HG03520 (cell line): ENCODE data around the gene PLEKHG4B.
"Not testable (repeated sequence)": the region's sequence is repeated elsewhere in the genome, so short reads cannot be mapped to it uniquely, and the experiment has no call there.

ENCODE experiments used
- ATAC-seq: cut with Tn5 transposase; IDR thresholded peaks from one replicate; pipeline ENCODE4 v1.9.1; 2021; ENCODE audit warnings: mild to moderate bottlenecking, moderate library complexity; ENCODE audit not compliant: unreplicated experiment

PLEKHG4B gene

DNA sequence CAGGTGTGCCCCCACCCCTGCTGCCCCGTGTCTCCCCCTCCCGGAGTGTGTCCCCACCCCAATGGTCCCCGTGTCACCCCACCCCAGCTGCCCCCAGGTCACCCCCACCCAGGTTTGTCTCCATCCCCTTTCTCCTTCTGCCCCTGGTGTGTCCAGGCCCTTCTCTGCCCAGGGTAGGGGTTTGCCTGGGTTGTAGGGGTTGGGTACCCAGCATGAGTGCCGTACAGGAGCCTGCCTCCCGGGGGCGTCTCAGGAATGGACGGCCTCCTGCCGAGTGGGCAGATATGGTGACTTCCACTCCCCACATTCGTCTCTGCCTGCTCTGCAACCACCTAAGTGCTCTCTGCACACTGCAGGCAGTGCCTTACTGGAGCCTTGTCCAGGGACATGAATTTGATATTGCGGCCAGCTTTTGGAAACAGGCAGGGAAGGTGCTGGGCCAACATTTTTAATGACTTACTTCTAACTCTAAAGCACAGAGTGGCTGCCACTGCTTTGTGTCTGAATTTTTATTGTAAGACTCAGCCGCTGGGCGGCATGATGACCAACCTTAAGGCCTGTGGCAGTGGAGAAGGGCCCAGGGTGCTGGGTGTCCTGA lies 106.0 kb downstream of the PLEKHG4B start:
- ATAC-seq = no peak

DNA sequence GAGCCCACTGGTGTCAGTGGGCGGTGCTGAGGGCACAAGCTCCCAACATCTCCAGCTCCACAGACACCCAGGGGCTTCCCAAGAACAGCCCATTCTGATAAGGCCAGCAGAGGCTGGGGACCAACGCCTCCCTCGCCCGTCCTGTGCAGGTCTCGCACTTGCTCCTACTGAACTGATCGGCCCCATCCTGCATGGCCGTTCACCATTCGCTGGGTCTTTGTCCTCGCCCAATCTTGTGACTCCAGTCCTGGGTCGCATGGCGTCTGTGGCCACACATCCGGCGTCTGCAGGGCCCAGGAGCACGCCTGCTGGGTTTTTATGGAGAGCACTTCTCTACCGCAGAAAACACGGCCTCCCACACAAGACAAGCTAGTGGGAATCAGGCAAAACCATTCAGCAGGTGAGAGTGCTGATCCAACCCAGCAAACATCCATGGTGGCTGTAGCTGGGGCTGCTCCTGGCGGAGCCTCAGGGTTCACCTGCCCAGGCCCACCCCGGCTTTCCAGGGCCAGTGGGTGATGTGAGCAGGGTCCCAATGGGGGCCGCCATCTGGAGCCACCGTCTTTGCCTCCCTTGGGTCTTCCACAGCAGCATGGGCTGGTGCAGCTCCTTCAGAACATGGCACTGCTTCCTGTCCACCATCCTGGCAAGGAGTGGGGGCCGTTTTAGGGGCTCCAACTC lies 106.7 kb downstream of the PLEKHG4B start:
- ATAC-seq = no peak

- ATAC-seq = no peak
Observed at GRCh38 chr5:199197-199949, 107.4 kb downstream of the PLEKHG4B start.

GRCh38 chr5:199950-200645 lies 108.1 kb downstream of the PLEKHG4B start:
- ATAC-seq = no peak

DNA sequence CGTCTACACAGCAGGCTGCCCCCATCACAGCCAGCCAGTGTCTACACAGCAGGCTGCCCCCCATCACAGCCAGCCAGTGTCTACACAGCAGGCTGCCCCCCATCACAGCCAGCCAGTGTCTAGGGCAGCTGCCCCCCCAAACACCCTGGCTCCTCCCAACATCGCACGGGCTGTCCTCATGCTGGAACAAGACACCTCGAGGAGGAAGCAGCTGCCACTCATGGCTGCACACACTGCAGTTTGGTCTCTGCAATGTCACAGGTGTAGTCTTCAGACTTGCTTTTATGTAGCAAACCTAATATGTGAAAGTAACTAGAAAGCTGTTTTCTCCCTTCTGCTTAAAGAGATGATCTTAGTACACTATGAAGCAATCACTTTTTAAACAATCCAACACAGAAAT lies 109.0 kb downstream of the PLEKHG4B start:
- no peak for ATAC-seq

- no peak for ATAC-seq
Observed at GRCh38 chr5:201672-202071, 109.7 kb downstream of the PLEKHG4B start.

GRCh38 chr5:203246-203930 lies 111.4 kb downstream of the PLEKHG4B start:
- ATAC-seq = no peak

GRCh38 chr5:204001-204400 lies 112.0 kb downstream of the PLEKHG4B start:
- ATAC-seq = no peak

DNA sequence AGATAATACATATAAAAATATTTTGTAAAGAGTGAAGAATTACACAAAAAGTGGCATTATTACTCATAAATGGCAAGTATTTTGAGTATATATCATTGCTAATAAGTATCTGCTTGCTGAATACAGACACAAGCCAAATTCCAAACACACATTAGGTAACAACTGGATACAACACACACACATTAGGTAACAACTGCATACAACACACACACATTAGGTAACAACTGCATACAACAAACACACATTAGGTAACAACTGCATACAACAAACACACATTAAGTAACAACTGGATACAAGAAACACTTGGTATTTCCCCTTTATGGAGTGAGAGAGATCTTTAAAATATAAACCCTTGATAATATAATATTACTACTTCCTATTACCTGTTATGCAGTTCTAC lies 112.5 kb downstream of the PLEKHG4B start:
- no peak for ATAC-seq

- no peak for ATAC-seq
Observed at GRCh38 chr5:204966-205670, 113.2 kb downstream of the PLEKHG4B start.

GRCh38 chr5:206406-206805 lies 114.4 kb downstream of the PLEKHG4B start:
- no peak for ATAC-seq

DNA sequence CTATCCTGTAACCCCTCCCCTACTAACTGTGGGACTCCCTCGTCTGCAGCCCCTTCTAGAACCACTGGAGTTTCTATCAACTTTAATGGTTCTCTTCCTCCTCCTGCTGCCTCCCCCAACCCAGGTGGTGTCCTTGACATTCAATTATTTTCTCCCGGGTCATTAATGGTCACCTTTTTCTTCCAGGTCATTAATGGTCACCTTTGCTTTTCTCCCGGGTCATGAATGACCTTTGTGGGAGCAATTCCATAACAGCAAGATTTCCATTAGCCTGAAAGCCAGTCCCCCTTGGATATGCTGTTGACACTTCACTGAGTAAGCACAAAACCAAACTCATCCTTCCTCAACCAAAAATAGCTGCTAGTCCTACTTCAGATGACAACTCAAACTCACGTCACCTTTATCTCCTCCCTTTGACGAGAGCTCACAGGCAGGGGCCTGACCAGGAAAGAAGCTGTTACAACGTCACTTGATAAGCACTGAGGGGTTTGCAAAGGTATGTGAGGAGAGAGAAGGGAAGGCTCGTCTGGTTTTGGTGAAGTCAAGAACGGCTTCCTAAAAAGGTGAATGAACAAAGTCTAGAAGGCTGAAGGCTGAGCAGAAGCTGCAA lies 115.1 kb downstream of the PLEKHG4B start:
- ATAC-seq = no peak

- no peak for ATAC-seq
Observed at GRCh38 chr5:207599-207998, 115.6 kb downstream of the PLEKHG4B start.

GRCh38 chr5:208449-209114 lies 116.6 kb downstream of the PLEKHG4B start:
- ATAC-seq = no peak

DNA sequence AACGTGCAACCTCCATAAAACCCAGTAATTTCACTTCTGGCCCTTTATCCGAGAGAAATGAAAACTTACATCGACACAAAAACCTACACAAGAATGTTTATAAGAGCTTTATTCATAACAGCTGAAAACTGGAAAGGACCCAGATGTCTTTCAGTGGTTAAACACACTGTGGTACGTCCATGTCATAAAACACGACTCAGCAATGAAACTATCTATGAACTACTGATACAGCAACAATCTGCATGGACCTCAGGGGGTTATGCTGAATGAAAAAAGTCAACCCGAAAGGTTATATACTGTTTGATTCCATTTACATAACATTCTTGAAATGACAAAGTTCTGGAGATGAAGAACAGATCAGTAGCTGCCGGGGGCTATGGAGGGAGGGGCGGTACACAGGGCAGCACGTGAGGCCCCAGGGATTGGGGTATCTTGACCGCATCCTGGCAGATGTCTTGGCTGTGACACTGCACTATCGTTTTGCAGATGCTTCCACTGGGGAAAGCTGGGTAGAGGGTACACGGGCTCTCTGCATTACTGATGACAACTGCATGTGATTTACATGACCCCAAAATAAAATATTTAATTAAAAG lies 121.9 kb downstream of the PLEKHG4B start:
- ATAC-seq = no peak

- ATAC-seq = not testable (repeated sequence)
Observed at GRCh38 chr5:215256-215655, 123.3 kb downstream of the PLEKHG4B start.

DNA sequence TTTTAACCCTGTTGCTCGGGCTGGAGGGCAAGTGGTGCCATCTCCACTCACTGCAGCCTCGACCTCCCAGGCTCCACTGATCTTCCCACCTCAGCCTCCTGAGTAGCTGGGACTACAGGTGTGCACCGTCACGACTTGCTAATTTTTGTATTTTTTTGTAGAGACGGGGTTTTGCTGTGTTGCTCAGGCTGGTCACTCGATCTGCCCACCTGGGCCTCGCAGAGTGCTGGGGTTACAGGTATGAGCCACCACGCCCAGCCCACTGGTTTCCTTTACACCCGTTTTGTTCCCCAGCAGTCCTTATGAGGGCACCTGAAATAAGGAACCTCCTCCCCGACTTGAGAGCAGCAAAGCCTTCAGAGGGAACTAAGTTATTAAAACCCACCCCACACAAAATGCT lies 124.1 kb downstream of the PLEKHG4B start:
- not testable (repeated sequence) for ATAC-seq

DNA sequence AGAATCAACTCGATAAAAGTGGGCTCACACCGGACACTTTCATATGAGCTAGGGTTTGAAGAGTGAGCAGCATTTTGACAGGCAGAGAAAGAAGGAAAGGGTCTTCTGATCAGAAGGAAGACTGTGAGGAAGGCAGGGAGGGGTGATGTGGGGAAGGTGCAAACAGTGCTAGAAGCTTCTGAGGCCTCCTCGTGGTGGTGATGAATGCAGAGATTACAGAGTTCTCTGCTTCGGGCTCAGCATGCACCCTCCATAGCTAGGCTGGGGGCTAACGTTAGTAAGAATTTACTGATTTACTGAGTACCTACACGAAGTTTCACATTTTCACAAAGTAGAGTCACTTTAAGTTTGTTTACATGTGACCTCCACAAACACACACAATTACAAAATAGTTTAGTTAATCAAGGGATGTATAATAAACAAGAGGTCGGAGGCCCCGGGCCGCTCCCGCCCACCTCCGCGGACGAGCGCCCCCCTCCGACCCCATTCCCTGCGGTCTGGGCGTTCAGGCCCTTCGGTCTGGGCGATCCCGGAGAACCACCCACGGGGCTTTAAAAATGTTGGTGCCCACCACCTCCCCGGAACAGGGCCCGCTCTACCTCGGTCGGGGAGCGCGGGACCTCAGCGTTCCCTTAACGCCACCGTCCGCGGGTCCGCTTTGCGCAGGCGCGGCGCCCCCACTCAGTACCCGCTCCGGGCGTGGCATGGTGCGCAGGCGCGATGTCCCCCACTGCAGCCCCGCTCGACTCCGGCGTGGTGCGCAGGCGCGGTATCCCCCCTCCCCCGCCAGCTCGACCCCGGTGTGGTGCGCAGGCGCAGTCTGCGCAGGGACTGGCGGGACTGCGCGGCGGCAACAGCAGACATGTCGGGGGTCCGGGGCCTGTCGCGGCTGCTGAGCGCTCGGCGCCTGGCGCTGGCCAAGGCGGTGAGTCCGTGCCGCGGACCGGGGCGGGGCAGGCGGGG lies 125.8 kb downstream of the PLEKHG4B start, which contains the start of the genes CCDC127 and SDHA:
Gene CCDC127, minus strand, starts transcription at position 660 of the 963 bp plus-strand sequence. CDS start 1,304 bp downstream, outside the sequence.
Gene SDHA, plus strand, starts transcription at position 827 of the 963 bp plus-strand sequence. Its CDS starts 36 bp downstream, at position 863.
- ATAC-seq = peak; percentile 78
